Fibroblast of skin of abdomen (primary cell): ENCODE measurements around the gene EIF2AK2. TPM values are rescaled to one million over a fixed set of nuclear protein-coding genes. Genes with fewer than 3 reads are reported as not detected.
"Not testable (repeated sequence)": the region's sequence is repeated elsewhere in the genome, so short reads cannot be mapped to it uniquely, and the experiment has no call there.

Source experiments
- DNase-seq: peaks from one replicate; pipeline ENCODE4 v3.0.0-alpha.2; 2013
- polyA plus RNA-seq, 2 experiments: library from polyadenylated mRNA; unstranded; fragments of 120-200 nt; gene quantifications; one replicate each; pipeline ENCODE4 v1.2.1, GENCODE V29; 2013; ENCODE audit not compliant: insufficient read length in 2 of 2

Gene EIF2AK2
- polyA plus RNA-seq (2013, experiment 1 of 2; ENCODE audit: insufficient read length) = 30.7 TPM
- 28.0 TPM for polyA plus RNA-seq (2013, experiment 2 of 2; ENCODE audit: insufficient read length)

DNA sequence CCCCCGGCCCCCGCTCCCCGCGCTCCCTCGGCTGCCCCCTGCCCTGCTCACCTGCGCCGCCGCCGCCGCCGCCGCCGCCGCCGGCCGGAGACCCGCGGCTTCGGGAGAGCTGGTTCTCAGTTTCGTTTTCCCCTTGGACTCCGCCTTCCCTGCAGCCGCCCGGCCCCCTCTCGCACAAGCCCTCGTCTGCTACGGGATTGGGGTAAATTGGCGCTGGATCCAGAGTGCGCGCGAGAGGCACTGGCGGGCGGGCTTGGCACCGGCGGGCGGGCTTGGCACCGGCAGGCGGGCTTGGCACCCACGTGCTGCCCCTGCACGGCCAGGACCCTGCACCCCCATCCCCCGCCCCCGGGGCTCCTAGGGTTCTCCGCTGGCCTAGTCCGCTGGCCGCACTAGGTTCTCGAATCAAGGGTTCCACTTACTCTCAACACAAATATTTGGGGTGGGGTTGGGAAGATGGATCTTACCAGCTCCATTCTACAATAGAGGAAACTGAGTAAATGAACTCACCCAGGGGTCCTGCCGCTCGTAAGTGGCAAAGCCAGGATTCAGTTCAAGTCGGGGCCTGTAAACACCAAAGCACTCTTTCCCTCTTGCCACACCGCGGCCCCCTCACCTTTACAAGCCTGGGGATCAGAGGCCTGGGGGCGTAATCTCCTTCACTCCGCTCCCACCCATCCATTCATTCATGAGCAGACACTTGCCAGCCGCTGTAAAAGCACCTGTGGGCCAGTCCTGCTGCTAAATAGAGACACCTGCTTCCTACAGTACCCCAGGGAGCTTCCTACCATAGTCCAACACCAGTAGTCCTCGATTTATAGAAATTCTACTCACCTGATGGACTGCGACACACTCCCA lies at the start of gene EIF2AK2:
Gene EIF2AK2 (minus strand): TSS at position 124 of the 858 bp plus-strand sequence. CDS start 9,174 bp downstream, outside the sequence.
- peak; percentile 86 for DNase-seq

DNA sequence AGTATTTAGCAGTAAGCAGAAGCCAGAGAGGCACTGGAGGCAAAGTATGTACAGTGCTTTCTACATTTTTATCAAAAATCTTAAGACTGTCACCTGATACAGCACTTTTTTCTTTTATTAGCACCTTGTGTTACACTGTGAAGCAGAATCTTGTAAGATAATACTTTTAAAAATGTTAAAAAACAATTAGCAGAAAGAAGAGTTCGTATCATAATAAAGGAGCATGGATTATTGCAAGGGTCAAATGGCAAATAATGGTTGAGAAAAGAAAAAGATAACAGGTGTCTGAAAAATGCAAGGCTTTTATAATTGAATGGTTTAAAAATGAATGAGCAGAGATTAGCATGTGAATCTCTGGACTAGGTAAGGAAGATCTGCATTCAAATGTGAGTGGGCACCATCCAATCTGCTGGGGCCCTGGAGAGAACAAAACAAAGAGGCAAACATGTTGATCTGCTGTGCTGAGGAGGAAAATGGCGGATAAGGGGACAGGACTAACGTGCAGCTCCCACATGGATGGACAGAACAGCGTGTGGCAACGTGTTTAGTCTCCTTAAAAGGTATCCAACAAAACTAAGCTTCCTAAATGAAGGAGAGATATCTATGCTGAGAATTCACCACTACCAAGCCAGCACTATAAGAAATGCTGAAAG lies 49.0 kb upstream of the EIF2AK2 start:
- DNase-seq = no peak

DNA sequence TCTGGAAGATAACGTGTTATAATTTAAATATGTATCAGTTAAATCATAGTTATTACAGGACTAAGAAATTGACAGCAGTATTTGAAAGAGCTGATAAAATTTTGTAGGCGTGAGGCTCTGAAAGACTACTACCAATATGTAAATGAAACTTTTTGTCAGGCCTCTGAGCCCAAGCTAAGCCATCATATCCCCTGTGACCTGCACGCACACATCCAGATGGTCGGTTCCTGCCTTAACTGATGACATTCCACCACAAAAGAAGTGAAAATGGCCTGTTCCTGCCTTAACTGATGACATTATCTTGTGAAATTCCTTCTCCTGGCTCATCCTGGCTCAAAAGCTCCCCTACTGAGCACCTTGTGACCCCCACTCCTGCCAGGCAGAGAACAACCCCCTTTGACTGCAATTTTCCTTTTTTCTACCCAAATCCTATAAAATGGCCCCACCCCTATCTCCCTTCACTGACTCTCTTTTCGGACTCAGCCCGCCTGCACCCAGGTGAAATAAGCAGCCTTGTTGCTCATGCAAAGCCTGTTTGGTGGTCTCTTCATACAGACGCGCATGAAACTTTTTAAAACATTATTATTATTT lies 48.4 kb upstream of the EIF2AK2 start:
- DNase-seq = not testable (repeated sequence)

DNA sequence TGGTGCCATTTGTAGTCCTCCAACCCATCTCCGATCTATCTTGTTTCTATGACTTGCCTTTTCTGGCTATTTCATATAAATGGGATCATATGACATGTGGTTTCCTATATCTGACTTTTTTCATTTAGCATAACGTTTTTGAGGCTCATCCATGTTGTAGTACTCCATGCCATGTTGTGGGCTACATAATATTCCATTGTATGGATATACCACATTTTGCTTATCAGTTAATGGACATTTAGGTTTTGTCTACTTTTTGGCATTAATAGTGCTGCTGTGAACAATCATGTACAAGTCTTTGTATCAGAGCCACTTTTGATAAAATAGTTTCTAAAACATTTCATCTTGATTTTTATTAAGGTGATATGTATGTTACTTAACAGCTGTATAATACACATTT lies 46.9 kb upstream of the EIF2AK2 start:
- no peak for DNase-seq

DNA sequence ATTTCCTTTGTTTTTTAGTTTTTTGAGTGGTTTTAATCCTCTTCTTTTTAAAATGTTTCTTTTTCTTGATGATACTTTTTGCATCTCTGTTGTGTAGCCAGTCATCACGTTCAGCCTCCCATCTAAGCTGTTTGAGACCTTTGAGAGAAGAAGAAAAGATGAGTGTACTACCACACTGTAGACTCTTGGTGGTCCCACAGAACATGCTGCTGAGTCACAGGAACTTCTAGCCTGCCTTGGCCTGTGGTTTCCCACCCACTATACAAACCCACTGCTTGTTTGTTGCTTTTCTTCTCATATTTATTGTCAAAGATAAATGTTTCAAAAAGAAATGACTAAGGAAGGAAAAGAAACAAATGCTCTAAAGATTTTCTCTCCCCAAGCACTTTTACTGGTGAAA lies 45.0 kb upstream of the EIF2AK2 start:
- DNase-seq = peak; percentile 19

DNA sequence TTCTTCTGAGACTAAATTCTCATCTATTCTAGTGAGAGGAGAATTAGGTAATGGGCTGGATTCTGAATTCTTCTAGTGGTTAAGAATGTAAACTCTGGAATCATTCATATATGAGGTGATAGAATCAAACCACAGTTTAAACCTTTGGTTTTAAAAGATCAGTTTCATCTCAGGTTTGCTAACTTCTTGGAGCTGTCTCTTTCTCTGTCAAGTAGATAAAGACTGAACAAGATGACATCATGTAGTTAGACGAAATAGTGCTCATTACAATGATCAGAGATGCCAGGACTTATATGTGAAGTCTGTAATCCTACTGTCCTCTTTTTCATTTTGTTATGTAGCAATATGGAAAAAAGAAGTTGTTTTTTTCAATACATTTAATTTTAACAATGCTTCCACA lies 44.4 kb upstream of the EIF2AK2 start:
- DNase-seq = no peak

DNA sequence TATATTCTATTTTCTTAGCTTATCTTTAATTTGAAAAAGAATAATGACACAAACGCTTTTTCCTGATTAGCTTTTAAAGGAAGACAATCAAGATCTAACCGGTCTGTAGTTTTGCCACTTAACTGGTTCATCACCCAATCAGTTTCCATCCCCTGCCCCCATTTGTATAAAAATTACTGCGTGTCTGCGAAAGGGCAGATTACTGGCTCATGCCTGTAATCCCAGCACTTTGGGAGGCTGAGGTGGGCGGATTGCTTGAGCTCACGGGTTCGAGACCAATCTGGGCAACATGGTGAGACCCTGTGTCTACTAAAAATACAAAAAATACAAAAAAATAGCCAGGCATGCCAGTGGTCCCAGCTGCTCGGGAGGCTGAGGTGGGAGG lies 41.9 kb upstream of the EIF2AK2 start:
- DNase-seq = no peak

DNA sequence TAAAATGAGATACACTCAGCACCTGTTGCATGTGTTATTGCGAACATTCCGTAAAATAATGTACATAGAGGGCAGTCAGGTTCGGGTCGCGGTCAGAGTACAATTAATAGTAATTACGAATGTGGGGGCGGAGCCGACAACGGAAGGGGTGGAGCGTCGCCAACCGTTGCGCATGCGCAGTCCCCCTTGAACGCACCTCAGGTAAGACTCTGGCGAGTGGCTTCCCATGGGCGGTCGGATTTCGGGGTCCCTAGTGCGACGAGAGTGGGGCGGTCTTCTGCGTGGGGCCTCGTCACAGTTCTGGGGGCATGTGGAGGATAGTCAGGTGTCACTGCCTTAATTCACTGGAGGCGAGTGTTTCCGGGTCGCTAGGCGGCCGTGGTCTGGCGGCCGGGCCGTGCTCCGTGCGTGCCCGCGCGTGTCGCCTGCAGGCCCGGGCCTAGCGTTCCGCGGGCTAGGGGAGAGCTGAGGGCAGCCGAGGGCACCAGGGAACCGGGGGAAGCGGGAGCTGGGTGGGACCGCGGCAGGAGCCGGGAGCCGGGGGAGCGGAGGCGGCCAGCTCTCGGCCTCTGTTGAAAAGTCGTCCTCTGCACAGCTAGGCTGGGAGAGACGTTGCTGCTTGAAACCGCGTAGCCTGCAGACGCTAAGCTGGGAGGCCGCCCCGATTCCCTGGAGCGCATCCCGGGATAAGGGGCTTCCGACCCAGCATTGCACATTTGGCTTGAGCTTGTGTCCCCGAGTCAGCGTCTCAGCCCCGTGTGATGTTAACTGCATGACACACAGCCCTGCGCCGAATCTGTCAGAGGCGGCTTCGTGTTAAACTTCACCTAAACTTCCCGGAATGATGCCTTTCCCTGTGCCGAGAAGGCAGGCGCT lies 39.8 kb upstream of the EIF2AK2 start, which contains the start of gene CEBPZOS:
Gene CEBPZOS (plus strand): TSS at position 177 of the 876 bp plus-strand sequence. CDS start 3,209 bp downstream, outside the sequence.
- peak; percentile 76 for DNase-seq

DNA sequence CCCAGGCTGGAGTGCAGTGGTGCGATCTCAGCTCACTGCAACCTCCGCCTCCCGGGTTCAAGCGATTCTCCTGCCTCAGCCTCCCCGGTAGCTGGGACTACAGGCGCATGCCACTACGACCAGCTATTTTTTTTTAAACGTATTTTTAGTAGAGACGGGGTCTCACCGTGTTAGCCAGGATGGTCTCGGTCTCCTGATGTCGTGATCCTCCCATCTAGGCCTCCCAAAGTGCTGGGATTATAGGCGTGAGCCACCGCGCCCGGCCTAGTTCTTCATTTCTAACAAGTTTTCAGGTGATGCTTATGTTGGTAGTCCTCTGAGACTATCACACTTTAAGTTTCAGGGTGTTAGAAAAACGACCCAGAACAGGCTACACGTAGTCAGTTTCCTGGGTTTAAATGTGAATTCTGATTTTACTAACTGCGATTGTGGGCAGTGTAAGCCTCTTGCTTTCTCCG lies 39.1 kb upstream of the EIF2AK2 start:
- DNase-seq = not testable (repeated sequence)

DNA sequence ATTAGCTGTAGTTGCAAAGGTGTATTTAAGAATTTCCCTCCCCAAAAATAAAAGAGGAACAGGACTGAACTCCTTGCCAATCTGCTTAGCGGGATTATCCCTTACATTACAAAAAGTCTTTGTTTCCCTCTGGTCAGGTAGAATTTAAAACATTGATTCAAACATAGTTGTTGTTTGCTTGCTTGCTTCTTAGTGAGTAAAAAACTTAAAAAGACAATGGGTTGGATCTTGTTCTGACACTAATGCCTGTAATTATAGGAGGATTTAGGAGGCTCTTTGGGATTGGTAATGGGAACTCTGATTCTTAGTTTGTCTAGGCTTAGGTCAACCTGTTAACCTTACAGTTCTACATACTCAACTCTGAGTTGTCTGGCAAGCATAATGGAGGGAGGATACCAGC lies 35.8 kb upstream of the EIF2AK2 start:
- DNase-seq = no peak

DNA sequence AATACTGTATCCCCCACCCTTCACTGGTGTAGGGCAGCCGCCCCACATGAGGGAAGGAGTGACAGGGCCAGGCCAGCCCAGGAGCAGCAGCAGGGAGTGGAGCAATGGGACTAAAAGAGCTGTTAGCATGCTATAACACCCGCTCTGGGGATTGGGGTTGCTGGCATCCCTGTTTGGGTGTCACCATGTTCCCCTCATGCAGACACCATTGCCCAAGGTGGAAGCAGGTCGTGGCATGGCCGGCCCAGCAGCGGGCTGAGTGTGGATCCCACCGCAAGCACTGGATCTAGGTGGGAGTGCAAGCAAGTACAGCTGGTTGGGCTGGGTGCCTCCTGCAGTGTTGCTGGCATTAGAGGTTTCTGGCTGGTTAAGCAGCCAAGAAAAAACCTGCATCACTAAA lies 35.0 kb upstream of the EIF2AK2 start:
- DNase-seq = no peak

DNA sequence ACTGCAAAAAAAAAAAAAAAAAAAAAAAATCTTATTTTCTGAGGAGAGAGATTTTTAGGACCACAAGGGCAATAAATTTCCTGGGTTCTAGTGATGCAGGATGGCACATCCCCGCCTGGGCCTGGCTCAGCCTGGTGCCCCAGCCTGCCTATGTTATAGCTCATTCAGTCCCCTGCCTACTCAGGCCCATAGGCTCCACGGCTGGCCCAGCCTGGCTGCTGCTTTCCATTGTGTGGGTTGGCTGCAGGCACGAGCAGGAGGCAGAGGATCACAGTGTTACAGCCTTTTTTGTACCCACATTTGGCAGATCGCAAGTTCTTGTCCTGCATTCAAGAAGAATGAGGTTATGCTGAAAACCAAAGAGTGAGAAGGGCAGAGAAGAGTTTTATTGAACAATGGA lies 34.5 kb upstream of the EIF2AK2 start:
- no peak for DNase-seq

DNA sequence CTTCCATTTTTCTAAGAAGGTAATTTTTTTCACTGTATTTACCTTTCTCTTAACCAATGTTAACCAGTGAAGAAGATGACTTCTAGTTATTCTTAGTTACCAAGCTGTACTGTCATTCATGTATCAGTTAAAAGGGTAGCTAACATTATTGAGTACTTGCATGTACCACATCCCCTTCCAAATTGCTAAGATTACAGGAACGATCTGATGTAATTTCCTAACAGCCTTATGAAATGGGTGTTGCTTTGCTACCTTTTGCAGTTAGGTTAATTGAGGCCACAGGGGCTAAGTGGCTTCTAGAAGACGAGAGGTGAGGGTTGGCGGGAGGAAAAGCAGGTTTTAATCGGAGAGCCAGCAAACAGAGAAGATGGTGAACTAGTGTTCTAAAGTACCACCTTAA lies 33.5 kb upstream of the EIF2AK2 start:
- DNase-seq = no peak

DNA sequence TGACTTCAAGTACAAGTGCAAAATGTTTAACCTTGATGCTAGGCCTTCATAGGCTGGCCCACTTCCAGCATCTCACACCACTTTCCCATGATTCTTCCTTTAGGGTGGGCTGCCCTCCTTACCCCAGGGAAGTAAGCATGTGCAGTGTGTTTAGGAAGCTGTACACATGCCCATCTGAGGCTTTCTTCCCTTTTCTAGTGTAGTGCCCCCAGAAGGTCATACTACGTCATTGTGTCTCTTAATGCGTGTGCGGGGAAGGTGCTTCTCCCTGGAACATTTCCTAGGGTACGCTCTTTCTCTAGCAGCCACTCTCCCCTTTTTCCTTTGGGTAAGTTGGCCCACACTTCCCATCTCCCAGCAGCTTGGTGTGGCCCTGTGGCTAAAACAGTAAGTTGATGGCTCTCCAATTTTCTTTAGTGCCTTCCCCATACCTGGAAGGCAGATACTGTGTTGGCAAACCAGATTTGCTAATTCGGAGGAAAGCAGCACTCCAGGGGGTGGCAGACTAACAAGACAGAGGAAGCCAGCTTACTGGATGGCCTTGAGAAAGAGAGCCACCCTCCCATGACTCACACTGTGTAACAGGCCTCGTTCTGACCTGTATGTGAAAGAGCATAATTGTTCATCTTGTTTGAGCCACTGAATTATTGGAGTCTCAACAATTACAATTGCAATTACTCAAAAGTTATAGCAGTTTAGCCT lies 32.8 kb upstream of the EIF2AK2 start:
- peak; percentile 75 for DNase-seq

DNA sequence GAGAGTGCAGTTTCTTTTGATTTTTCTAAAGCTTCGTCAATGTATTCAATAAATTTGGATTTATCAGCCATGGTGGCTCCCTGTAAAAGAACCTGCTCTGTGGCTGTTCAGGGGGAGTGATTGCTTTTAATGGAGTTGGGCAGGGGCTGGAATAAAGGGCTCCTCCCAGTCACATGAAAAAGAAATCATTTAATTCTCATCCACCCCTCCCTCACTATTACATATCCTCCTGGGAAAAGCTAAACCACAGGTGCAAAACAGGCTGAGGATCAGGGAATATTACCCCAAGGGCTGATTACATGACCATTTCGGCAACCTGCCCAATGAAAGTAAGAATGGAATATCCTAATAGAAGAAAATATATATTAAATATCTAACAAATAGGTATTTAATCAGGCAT lies 31.8 kb upstream of the EIF2AK2 start, which contains the start of gene SULT6B1:
Gene SULT6B1 (minus strand): TSS at position 101 of the 400 bp plus-strand sequence. CDS start 30 bp downstream, at position 71.
- DNase-seq = no peak

DNA sequence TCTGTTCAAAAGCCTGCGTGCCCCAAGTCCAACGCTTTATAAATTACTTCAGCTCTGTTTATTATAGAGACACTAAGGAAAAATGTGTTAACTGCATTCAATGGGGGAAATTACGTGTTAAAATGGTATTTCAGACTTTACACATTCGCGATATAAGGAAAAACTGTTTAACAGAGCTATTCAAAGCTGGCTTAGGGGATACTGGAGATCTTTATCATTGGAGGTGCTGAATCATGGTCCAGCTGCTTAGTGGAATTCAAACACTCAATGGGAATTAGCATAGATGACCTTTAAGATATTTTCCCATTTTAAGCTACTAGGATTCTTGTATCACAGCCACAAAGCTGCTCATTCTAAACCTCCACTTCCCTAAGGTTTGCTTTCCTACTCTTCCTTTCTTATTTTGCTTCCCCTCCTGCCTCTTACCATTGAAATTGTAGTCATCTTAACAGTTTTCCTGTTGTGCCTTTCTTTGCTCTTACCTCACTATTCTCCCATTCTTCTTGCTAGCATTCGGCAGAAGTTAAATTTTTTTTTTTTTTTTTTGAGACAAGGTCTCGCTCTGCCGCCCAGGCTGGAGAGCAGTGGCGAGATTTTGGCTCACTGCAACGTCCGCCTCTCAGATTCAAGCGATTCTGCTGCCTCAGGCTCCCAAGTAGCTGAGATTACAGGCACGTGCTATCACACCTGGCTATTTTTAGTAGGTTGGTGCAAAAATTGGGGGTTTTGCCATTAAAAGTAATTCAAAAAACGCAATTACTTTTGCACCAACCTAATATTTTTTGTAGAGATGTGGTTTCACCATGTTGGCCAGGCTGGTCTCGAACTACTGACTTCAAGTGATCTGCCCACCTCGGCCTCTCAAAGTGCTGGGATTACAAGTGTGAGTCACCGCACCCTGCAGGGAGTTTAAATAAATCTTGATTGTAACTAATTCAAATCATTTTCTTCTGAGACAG lies 25.2 kb upstream of the EIF2AK2 start:
- DNase-seq = peak; percentile 49

DNA sequence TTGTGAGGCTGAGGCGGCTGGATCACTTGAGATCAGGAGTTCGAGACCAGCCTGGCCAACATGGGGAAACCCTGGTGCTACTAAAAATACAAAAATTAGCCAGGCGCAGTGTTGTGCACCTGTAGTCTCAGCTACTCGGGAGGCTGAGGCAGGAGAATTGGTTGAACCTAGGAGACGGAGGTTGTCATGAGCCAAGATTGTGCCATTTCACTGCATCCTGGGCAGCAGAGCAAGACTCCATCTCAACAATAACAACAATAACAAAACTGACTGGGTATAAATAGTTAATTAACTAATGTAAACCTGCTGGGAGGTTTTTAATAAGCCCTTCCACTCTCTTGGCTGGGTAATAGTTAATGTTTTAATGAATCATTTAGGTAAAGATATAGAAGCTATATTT lies 23.9 kb upstream of the EIF2AK2 start:
- DNase-seq = no peak

DNA sequence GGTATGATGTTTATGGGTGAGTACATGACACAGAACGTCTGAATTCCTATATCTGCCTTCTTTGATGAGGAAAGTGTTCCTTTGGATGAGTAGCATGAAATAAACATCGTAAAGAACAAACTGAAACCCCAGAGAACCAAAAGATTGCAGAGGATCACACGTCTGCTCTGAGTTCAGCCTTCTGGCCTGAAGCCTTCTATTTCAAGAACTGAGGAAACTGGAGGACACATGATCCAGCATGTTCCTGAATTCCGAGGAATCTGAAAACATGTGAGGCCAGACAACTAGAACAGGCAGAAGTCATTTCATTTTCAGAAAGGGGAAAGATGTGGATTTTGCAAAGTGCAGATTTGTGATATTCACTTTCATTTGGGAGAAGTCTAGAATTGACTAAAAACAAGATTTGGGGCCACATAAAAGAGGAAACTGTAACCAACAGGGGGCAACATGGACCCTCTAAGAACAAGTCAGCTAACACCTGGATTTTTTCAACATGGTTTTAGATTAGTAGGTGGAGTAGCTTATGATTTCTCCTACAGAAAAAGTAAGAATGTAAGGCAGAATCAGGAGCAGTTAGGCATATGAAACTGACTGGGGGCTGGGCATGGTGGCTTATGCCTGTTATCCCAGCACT lies 23.3 kb upstream of the EIF2AK2 start:
- no peak for DNase-seq

DNA sequence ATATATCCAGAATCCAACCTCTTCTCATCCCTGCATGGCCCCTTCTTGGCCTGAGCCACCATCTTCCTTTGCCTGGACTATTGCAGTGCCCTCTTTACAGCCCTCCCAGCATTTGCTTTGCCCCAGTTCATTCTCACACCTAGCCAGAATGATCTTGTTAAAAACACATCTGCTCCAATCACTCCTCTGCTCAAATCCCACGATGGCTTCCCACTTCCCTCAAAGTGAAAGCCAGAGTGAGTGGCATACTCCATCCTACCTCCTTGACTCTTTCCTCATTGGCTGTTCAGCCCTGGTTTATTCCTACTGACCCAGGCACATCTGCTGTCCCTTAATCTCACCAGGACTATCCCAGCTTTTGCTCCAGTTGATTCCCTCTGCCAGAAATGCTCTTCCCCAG lies 17.0 kb upstream of the EIF2AK2 start:
- DNase-seq = no peak

DNA sequence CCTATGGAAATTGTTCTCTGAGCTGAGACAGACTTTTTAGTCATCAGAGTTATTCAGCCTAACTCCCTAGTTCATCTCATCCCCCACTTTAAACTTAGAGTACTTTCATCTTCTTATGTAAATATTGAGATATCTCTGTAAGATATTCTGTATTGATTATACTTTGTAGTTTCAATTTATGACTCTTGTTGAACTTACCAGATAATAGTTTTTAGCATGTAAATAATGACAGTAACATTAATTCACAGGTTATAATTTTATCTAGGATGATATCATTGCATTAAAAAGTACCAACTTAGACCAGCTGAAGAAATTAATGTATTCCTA lies 14.8 kb upstream of the EIF2AK2 start:
- no peak for DNase-seq
